Stimulated activated CD8-positive, alpha-beta memory T cell treated with anti-CD3 and anti-CD28 coated beads, Interleukin-12 subunit alpha, Interleukin-12 subunit beta, amount 100 ng/mL, for 4 hours (primary cell): ENCODE measurements around the gene MCC.

Experiments used
- DNase-seq: peaks from one replicate; pipeline ENCODE4 v3.0.0-alpha.2; 2020; ENCODE audit warnings: low read depth

MCC gene

GRCh38 chr5:113110117-113110516 lies 378.1 kb downstream of the MCC start:
- DNase-seq: no peak

- no peak for DNase-seq
Observed at GRCh38 chr5:113109344-113109743, 378.9 kb downstream of the MCC start.

GRCh38 chr5:113108485-113108884 lies 379.8 kb downstream of the MCC start:
- no peak for DNase-seq

DNA sequence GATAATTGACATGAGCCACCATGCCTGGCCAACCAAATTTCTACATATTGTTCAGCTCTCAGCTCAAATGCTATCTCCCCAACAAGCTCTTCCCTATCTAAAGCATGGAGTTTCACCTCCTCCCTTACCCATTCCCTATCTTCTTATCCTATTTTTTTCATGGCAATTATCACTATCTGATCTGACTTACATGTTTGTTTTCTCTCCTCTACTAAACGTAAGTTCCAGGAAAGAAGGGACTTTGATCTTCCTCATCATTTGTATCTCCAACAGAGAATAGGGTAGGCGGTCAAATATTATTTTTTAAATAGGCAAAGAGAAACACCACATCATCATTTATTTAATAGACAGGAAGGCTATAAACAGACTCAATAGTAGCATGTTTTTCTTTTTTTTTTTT lies 381.4 kb downstream of the MCC start:
- no peak for DNase-seq

GRCh38 chr5:113105693-113106280 lies 382.5 kb downstream of the MCC start:
- DNase-seq: no peak

DNA sequence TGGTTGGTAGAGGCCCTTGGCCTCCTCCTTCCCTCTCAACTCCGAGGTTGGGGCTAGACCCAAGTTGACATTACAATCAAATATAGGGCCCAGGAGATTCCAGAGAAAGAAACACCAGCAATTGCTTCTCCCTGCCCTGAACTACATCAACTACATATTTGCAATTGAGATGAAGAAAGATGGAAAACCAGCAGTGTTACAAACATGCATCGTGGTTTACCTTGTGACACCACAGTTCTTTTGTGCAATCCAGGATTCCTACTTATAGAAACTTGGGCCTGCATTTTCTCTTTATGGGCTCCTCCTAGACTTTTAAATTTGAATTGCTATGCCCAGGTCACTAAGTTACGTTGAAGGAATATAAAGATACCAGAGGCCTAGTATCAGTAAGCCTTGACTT lies 384.9 kb downstream of the MCC start:
- no peak for DNase-seq

GRCh38 chr5:113102121-113102531 lies 386.1 kb downstream of the MCC start:
- DNase-seq: no peak

- DNase-seq: no peak
Observed at GRCh38 chr5:113100981-113101380, 387.3 kb downstream of the MCC start.

DNA sequence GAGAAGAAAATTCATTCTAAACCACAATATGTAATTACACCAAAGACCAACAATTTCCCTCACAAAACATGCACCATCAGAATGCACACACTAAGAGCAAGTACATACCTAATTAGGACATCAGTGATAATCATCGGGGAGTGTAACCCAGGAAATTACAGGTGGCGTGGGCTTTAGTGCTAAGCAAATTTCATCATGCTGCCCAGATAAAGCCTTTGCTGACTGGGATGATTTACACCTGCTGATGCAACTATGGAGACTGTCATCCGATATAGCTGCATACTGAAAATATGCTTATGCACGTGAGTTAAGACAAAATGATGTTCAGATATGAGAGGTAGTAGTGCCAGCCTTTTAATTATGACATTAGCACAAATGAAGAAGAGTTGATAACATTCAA lies 388.4 kb downstream of the MCC start:
- no peak for DNase-seq

DNA sequence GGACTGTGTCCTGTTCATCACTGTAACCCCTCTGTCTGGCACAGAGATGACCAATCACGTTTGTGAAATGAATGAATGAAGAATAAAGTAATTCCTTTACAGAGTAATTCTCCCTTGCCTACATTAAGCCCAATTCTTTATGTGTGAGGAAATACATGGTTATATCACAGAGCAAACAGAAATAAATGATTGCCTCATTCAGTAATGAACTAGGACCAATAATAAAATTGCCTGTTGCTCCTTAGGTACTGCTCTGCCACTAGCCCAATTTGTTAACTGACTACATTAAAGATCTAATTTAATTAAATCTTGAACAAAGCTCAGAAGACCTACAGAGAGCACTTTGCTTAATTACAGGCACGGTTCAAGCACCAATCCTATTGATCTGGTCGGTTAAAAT lies 389.9 kb downstream of the MCC start:
- DNase-seq: no peak

DNA sequence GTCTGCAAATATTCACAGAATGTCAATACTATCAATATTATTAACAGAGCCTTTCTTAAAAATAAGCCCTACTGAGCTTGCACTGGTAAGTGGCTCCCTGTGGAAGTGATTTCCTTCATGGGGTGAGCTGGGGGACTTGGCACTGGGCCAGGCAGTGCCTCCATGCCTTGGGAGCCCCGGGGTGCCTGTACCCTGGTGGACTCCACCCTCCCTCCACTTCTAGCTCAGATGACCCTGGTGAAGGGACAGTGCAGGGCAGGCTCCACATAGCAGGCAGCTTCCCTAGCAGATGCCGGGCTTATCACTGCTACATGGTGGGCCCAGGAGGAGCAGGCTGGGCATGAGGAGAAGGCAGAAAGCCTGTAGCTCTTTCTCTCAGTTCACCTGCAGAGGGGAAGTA lies 392.4 kb downstream of the MCC start:
- DNase-seq: no peak

GRCh38 chr5:113093558-113093957 lies 394.7 kb downstream of the MCC start:
- DNase-seq: no peak

GRCh38 chr5:113092683-113093082 lies 395.6 kb downstream of the MCC start:
- no peak for DNase-seq

- DNase-seq: no peak
Observed at GRCh38 chr5:113091622-113092021, 396.6 kb downstream of the MCC start.

DNA sequence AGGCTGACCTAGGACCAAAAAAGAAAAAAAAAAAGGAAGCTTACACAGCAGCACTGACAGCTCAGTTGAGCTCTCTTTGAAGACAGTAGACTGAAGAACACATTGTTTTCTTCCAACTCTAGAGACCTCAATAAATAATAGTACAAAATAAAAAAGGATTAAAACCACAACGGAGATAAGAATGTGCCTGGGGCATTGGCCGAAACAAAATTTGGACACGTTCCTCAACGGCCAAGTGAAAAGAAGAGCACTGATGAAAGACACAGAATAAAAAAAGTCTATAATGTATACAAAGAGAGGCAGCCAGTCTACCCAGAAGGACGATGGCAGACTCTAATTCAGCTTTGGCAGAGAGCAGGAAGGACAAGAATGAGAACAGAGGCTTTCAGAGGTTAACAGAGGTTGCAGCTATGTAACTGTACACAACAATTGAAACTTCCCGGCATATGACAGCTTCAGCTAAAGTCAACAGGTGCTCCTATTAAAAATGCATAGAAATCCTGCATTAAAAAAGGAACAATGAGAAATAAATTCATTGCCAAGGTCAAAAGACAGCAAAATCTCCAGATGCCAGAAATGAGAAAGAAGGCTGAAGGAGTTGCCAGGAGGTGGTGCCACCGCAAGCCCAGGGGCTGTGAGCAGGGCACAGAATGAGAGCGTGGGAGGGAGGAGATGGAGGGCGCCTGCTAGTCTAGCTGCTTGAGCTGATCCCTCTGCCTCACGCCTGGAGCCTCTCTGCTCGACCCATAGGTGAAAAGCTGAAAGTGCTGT lies 397.7 kb downstream of the MCC start:
- no peak for DNase-seq

DNA sequence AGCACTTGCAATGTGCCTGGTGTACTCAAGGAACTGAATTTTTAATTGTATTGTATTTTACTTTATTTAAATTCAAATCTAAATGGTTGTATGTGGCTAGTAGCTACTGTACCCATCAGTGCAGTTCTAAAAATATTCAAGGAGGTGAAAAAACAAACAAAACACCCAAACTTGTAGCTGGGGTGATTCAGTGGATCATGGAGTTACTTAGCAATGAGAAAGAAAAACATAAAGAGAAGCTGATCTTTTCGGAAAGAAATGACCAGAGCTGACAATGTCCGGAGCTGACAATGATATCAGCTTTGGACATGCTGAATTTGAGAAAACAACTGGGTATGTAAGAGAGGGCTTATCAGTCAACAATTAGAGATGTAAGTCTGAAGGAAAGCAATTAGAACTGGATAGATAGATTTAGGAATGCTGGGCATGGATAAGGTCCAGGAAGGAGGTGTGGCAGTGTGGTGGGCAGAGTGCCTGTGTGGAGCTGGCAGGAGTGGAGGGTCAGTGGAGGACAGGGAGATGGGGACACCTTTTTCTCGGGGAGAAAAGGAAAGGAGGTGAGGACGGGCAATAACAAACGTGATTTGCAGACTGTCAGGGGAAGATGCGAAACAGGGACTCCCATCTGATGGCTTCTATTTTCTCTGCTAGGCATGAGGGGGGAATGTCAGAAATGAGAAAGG lies 398.5 kb downstream of the MCC start:
- DNase-seq: no peak

DNA sequence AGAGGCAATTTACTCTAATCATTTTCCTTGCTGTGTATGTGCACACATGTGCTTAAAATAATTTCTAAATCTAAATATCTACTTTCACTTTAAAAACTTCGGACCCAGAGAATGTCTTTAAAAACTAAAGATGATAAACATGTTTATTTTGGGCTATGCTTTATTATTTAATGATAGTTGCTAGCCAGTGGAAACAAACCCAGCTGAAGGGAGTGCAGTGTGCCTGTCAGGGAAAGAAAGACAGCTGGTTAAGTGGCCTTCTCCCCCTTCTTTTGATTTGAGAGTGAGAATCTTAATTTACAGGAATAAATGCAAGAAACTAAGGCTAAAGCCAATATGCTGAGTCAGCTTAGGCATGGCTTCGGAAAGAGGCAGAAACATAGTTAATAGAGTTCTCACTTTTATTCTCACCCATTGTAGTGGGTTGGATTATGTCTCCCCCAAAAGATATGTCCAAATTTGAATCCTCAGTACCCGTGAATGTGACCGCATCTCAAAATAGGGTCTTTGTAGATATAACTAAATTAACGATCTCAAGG lies 400.2 kb downstream of the MCC start:
- no peak for DNase-seq

- DNase-seq: no peak
Observed at GRCh38 chr5:113085880-113086409, 402.3 kb downstream of the MCC start.

GRCh38 chr5:113085084-113085414 lies 403.2 kb downstream of the MCC start:
- no peak for DNase-seq

DNA sequence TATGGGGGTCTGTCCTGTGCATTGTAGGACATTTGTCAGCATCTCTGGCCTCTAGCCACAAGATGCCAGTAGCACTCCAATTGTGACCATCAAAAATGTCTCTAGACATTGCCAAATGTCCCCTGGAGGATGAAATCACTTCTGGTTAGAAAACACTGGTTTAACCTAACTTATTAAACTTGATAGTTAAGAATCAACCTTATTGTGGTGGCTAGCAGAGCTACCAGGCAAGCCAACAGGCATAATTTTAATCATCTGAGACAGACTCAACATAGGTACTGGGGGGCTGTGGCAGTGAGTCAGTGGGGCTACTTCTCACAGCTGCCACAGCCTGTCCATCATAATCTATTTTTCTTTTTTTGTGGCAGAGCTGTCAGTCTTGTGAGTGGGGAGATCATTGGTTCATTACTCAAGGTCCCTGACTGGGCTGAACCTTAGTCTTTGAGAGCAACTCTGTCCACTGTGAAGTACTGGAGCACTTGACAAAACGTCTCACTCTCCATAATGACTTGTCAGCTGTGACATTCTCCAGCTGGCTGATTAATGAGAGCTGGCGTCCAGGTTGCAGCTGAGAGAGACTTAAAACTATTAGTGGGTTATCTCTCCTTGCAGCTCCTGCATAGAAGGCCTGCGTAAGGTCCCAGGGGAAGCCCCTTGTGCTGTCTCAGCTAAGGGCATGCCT lies 403.7 kb downstream of the MCC start:
- no peak for DNase-seq

DNA sequence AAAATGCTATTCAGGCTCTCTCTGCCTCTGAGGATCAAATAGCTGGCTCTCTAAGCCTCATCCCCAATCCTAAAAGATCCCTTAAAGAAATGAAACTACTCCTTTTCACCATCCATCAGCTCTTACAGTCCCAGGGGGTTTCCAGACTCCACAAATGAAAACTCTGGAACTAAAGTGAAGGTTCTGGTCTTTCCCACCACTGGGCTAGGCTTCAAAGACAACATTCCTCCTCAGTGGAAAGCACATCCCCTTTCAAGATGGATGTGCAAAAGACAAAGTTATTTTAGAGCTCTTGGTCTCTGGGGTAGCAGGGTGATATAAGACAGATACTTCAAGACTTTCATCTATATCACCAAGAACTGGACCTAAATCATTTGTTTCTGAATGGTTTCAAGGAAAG lies 404.8 kb downstream of the MCC start:
- DNase-seq: no peak

DNA sequence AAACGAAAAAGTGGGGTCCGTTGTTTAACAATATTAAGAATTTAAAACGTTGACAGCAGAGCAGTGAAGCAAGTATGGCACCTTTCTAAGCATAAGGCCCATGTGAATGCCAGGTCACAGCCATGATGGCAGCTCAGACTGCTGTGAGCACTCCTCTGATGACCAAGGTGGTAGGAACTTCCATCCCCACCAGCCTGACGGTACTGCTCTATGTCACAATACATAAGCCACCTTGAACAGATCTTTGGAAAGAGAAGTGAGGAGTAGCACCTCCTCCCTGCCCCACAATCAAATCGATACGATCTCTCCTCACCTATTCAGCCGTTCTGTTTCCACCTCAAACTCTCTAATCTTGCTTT lies 405.7 kb downstream of the MCC start:
- DNase-seq: no peak
